Placental epithelial cell (primary cell): ENCODE results near the gene ATE1. TPM values are rescaled to one million over a fixed set of nuclear protein-coding genes. Genes with fewer than 3 reads are reported as not detected.

Experiments
- small RNA-seq: library from RNA; depleted of rRNA; stranded (forward); fragments of <200 nt; gene quantifications from one replicate; pipeline ENCODE3, GENCODE V24; 2012
- total RNA-seq: library from RNA; depleted of rRNA; stranded (reverse); fragments of >200 nt; gene quantifications from 2 replicates; pipeline ENCODE4 v1.2.3, GENCODE V29; 2012

ATE1 gene
- 10.2 and 17.4 TPM in 2 replicates for total RNA-seq

GRCh38 chr10:121927841-121928527 is at the start of gene ATE1:
Gene ATE1 (minus strand): TSS chr10:121928031. CDS start chr10:121927949, 82 bp downstream.

GRCh38 chr10:121974535-121975294 is 46.9 kb upstream of the ATE1 start, which contains the start of gene NSMCE4A:
Gene NSMCE4A (minus strand): TSS chr10:121975217. CDS start chr10:121975165, 52 bp downstream.

Small RNA genes within 50 kb of the gene (small RNA-seq; reads per million reads assigned to genes)
- gene RF00019 (not detected), gene RF02219 (not detected)

Other genes with a start within 250 kb of the ATE1 start
- 12.5 and 14.9 TPM in 2 replicates for gene NSMCE4A, start 47.2 kb upstream of the ATE1 start, total RNA-seq
- gene TACC2, start 61.1 kb upstream of the ATE1 start, total RNA-seq, result 3.5 and 4.6 TPM in 2 replicates